GM12873 (cell line): ENCODE measurements around the gene TCFL5.
A peak's percentile ranks its signal among the peaks of the same experiment; 100 is the strongest.

Source experiments
- CTCF ChIP-seq: IDR thresholded peaks from 2 replicates; pipeline ENCODE4 v1.5.1; 2012; ENCODE audit warnings: low read depth, mild to moderate bottlenecking, moderate library complexity, low read length, control low read depth; ENCODE audit not compliant: insufficient read depth; ENCODE audit errors: missing control alignments

TCFL5 gene

GRCh38 chr20:62811720-62812119 lies 49.9 kb downstream of the TCFL5 start:
- TF ChIP-seq CTCF, result no peak

- no peak for TF ChIP-seq CTCF
Observed at GRCh38 chr20:62811320-62811719, 50.3 kb downstream of the TCFL5 start.

- no peak for TF ChIP-seq CTCF
Observed at GRCh38 chr20:62809530-62810428, 51.8 kb downstream of the TCFL5 start.

GRCh38 chr20:62808211-62808865 lies 53.3 kb downstream of the TCFL5 start:
- TF ChIP-seq CTCF, result peak; percentile 88

GRCh38 chr20:62807444-62808210 lies 54.0 kb downstream of the TCFL5 start:
- no peak for TF ChIP-seq CTCF

- TF ChIP-seq CTCF, result no peak
Observed at GRCh38 chr20:62806383-62807050, 55.1 kb downstream of the TCFL5 start.
